HCT116 (cell line): ENCODE results near the gene UMODL1.

Experiments
- CEBPB ChIP-seq: IDR thresholded peaks from 2 replicates; pipeline ENCODE4 v1.6.1; 2012; ENCODE audit warnings: low read depth
- CTCF ChIP-seq, 3 experiments: fragments of 200-600 bp in 1 of 3; sonication (generic) in 1 of 3; IDR thresholded peaks in 2 of 3; conservative IDR thresholded peaks in 1 of 3; 2 replicates each; pipeline ENCODE4 v1.5.1; 2012 to 2017; ENCODE audit warnings: low read depth in 2 of 3, low read length in 2 of 3, antibody characterized with exemption in 1 of 3, borderline replicate concordance in 1 of 3, control low read depth in 1 of 3, mild to moderate bottlenecking in 1 of 3, mixed read lengths in 1 of 3, mixed run types in 1 of 3, moderate library complexity in 1 of 3; ENCODE audit not compliant: insufficient read depth in 1 of 3
- ELF1 ChIP-seq: IDR thresholded peaks from 2 replicates; pipeline ENCODE4 v1.6.1; 2012; ENCODE audit warnings: low read depth, borderline replicate concordance
- EZH2 ChIP-seq: fragments of 200-600 bp; sonication (generic); IDR thresholded peaks from 2 replicates; pipeline ENCODE4 v1.6.1; 2017; ENCODE audit warnings: antibody characterized with exemption, mixed run types
- EZH2phosphoT487 ChIP-seq: fragments of 200-600 bp; IDR thresholded peaks from 2 replicates; pipeline ENCODE4 v1.6.1; 2018; ENCODE audit warnings: antibody characterized with exemption, borderline replicate concordance
- JUND ChIP-seq: IDR thresholded peaks from 2 replicates; pipeline ENCODE4 v1.6.1; 2012
- MAX ChIP-seq: IDR thresholded peaks from 2 replicates; pipeline ENCODE4 v1.6.1; 2012
- POLR2A ChIP-seq: IDR thresholded peaks from 2 replicates; pipeline ENCODE4 v1.7.0; 2011; ENCODE audit warnings: borderline replicate concordance; ENCODE audit not compliant: insufficient read depth, insufficient read length; ENCODE audit errors: extremely low read depth
- POLR2AphosphoS5 ChIP-seq: IDR thresholded peaks from 2 replicates; pipeline ENCODE4 v1.6.1; 2011; ENCODE audit warnings: mild to moderate bottlenecking, low read depth, low read length, moderate library complexity
- RAD21 ChIP-seq: IDR thresholded peaks from 2 replicates; pipeline ENCODE4 v1.6.1; 2012; ENCODE audit warnings: low read depth, mild to moderate bottlenecking
- REST ChIP-seq: IDR thresholded peaks from 2 replicates; pipeline ENCODE4 v1.6.1; 2012; ENCODE audit warnings: low read depth
- SP1 ChIP-seq: IDR thresholded peaks from 2 replicates; pipeline ENCODE4 v1.6.1; 2012; ENCODE audit warnings: low read depth
- SRF ChIP-seq: IDR thresholded peaks from 2 replicates; pipeline ENCODE4 v1.6.1; 2012; ENCODE audit warnings: low read depth
- TCF7L2 ChIP-seq: IDR thresholded peaks from 2 replicates; pipeline ENCODE4 v1.7.0; 2011; ENCODE audit warnings: borderline replicate concordance, inconsistent platforms; ENCODE audit not compliant: insufficient read depth, insufficient read length; ENCODE audit errors: extremely low read depth

- no peak for TF ChIP-seq EZH2
- TF ChIP-seq POLR2AphosphoS5: no peak
- no peak for TF ChIP-seq POLR2A
- no peak for TF ChIP-seq CTCF (IDR thresholded peaks at IDR 0.05 in 2 of 3, conservative IDR thresholded peaks at IDR 0.05 in 1 of 3; ENCODE audit: borderline replicate concordance in 1 of 3, insufficient read depth in 1 of 3, low read depth in 2 of 3, low read length in 2 of 3)
- no peak for TF ChIP-seq ELF1
- TF ChIP-seq RAD21: no peak
- no peak for TF ChIP-seq JUND
- no peak for TF ChIP-seq SP1
- TF ChIP-seq EZH2phosphoT487: no peak
- TF ChIP-seq CEBPB: no peak
- no peak for TF ChIP-seq MAX
- no peak for TF ChIP-seq TCF7L2
- TF ChIP-seq REST: no peak
- no peak for TF ChIP-seq SRF
These were observed 11.6 kb downstream of the UMODL1 start for GRCh38 chr21:42082501-42083360.
